ENCODE results near the gene TRPM8. TPM values are rescaled to one million over a fixed set of nuclear protein-coding genes. Genes with fewer than 3 reads are reported as not detected.

The TRPM8 gene
- total and polyA plus RNA-seq, 2 experiments from 2014 or later, result 0.11 to 0.14 TPM

- TF ChIP-seq, protein P1, sequence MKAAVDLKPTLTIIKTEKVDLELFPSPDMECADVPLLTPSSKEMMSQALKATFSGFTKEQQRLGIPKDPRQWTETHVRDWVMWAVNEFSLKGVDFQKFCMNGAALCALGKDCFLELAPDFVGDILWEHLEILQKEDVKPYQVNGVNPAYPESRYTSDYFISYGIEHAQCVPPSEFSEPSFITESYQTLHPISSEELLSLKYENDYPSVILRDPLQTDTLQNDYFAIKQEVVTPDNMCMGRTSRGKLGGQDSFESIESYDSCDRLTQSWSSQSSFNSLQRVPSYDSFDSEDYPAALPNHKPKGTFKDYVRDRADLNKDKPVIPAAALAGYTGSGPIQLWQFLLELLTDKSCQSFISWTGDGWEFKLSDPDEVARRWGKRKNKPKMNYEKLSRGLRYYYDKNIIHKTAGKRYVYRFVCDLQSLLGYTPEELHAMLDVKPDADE (IDR thresholded peaks at IDR 0.05), result no peak
- no peak for TF ChIP-seq EZH2phosphoT487 (IDR thresholded peaks at IDR 0.05; ENCODE audit: unreplicated experiment)
These were observed 49.2 kb downstream of the TRPM8 start (continued) for GRCh38 chr2:233966388-233966787.

DNA sequence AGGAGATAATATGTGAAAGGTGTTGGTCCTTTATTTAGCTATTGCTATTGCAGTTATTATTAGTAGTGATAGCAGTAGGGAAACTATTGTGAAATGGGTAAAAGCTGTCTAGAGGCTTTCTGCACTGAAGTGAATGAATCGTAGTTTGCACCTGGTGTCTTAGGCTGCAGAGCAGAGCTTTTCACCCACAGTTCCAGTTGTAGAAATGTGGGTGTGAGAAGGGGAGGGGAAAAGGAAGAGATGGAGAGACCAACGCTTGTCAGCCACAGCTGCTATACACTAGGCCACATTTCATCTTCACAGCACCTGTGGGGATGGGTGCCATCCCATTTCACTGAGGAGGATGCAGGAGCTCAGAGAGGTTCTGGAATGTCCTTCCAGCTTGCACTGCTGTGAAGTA is 50.0 kb downstream of the TRPM8 start:
- Mint-ChIP-seq H3K27ac (no peak overlapping the region), H3K36me3 (ENCODE audit: low read depth) (peaks cover 6% of the 10 kb centered on the region; the same call in 1 of the 3 replicates), H3K9me3 (peaks cover 6% of the 10 kb centered on the region; the same call in 2 of the 3 replicates), H3K4me1 (no peaks in the 10 kb centered on the region), H3K27me3 (ENCODE audit: insufficient read depth, low read depth, poor library complexity) (peaks cover 7% of the 10 kb centered on the region), H3K4me3 (no peak overlapping the region)
- H3K36me3 ChIP-seq (ENCODE audit: insufficient read depth), result no peaks in the 10 kb centered on the region
- no peak for ATAC-seq
- no peak overlapping the region for H3K4me3 ChIP-seq
- H3F3A ChIP-seq (replicated peaks; ENCODE audit: low read depth), result no peaks in the 10 kb centered on the region
- H3K27ac ChIP-seq (ENCODE audit: low read depth), result no peak overlapping the region
- no peak overlapping the region for H2AFZ ChIP-seq
- no peaks in the 10 kb centered on the region for H4K20me1 ChIP-seq (replicated peaks; ENCODE audit: insufficient read depth)
- DNase-seq (ENCODE audit: low spot score), result no peak
- no peaks in the 10 kb centered on the region for H3K27me3 ChIP-seq (ENCODE audit: insufficient read depth)
- H3K4me2 ChIP-seq, result no peak overlapping the region
- no peaks in the 10 kb centered on the region for H3K9me2 ChIP-seq (ENCODE audit: insufficient read depth)
- H3K4me1 ChIP-seq (ENCODE audit: insufficient read depth), result no peaks in the 10 kb centered on the region
- H3K79me2 ChIP-seq (replicated peaks; ENCODE audit: insufficient read depth), result no peaks in the 10 kb centered on the region
- no peak for TF ChIP-seq CREB1 (CRISPR knock-in tag; IDR thresholded peaks at IDR 0.05; ENCODE audit: low read depth)
- TF ChIP-seq NANOG (IDR thresholded peaks at IDR 0.05; ENCODE audit: borderline replicate concordance), result no peak
- TF ChIP-seq POLR2AphosphoS5 (IDR thresholded peaks at IDR 0.05; ENCODE audit: low read depth), result no peak
- no peak for TF ChIP-seq JUNB (IDR thresholded peaks at IDR 0.05; ENCODE audit: unreplicated experiment)
- TF ChIP-seq ZNF331 (CRISPR knock-in tag; IDR thresholded peaks at IDR 0.05; ENCODE audit: low read depth), result no peak
- no peak for TF ChIP-seq CTCF (conservative IDR thresholded peaks at IDR 0.05; ENCODE audit: low read depth in 2 of 2)
- TF ChIP-seq, protein P2, sequence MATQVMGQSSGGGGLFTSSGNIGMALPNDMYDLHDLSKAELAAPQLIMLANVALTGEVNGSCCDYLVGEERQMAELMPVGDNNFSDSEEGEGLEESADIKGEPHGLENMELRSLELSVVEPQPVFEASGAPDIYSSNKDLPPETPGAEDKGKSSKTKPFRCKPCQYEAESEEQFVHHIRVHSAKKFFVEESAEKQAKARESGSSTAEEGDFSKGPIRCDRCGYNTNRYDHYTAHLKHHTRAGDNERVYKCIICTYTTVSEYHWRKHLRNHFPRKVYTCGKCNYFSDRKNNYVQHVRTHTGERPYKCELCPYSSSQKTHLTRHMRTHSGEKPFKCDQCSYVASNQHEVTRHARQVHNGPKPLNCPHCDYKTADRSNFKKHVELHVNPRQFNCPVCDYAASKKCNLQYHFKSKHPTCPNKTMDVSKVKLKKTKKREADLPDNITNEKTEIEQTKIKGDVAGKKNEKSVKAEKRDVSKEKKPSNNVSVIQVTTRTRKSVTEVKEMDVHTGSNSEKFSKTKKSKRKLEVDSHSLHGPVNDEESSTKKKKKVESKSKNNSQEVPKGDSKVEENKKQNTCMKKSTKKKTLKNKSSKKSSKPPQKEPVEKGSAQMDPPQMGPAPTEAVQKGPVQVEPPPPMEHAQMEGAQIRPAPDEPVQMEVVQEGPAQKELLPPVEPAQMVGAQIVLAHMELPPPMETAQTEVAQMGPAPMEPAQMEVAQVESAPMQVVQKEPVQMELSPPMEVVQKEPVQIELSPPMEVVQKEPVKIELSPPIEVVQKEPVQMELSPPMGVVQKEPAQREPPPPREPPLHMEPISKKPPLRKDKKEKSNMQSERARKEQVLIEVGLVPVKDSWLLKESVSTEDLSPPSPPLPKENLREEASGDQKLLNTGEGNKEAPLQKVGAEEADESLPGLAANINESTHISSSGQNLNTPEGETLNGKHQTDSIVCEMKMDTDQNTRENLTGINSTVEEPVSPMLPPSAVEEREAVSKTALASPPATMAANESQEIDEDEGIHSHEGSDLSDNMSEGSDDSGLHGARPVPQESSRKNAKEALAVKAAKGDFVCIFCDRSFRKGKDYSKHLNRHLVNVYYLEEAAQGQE (IDR thresholded peaks at IDR 0.05; ENCODE audit: unreplicated experiment), result no peak
- TF ChIP-seq, protein P1 (IDR thresholded peaks at IDR 0.05), result no peak
- no peak for TF ChIP-seq EZH2phosphoT487 (IDR thresholded peaks at IDR 0.05; ENCODE audit: unreplicated experiment)
- TF ChIP-seq STAT1 (IDR thresholded peaks at IDR 0.05; ENCODE audit: unreplicated experiment), result no peak
- no peak for TF ChIP-seq ZNF114 (CRISPR knock-in tag; IDR thresholded peaks at IDR 0.05)
- TF ChIP-seq ZNF462 (CRISPR knock-in tag; IDR thresholded peaks at IDR 0.05), result no peak

Data from GM23338 (cell line).